GM12873 (cell line): ENCODE measurements around the gene CXCL8.

Source experiments
- CTCF ChIP-seq: IDR thresholded peaks from 2 replicates; pipeline ENCODE4 v1.5.1; 2012; ENCODE audit warnings: low read depth, mild to moderate bottlenecking, moderate library complexity, low read length, control low read depth; ENCODE audit not compliant: insufficient read depth; ENCODE audit errors: missing control alignments

CXCL8 gene

GRCh38 chr4:73744203-73744602 is 3.8 kb downstream of the CXCL8 start:
- TF ChIP-seq CTCF, result no peak

- TF ChIP-seq CTCF, result no peak
Measured at GRCh38 chr4:73750730-73751129, 10.4 kb downstream of the CXCL8 start.

GRCh38 chr4:73751166-73751565 is 10.8 kb downstream of the CXCL8 start:
- no peak for TF ChIP-seq CTCF

GRCh38 chr4:73751830-73752229 is 11.5 kb downstream of the CXCL8 start:
- TF ChIP-seq CTCF, result no peak

GRCh38 chr4:73752424-73752823 is 12.1 kb downstream of the CXCL8 start:
- no peak for TF ChIP-seq CTCF

- no peak for TF ChIP-seq CTCF
Measured at GRCh38 chr4:73753215-73753614, 12.8 kb downstream of the CXCL8 start.

- TF ChIP-seq CTCF, result no peak
Measured at GRCh38 chr4:73754934-73755333, 14.6 kb downstream of the CXCL8 start.

- no peak for TF ChIP-seq CTCF
Measured at GRCh38 chr4:73759357-73759756, 19.0 kb downstream of the CXCL8 start.
